Calu3 (cell line): Measurements from ENCODE around the gene TOPAZ1. TPM values are rescaled to one million over a fixed set of nuclear protein-coding genes. Genes with fewer than 3 reads are reported as not detected.
"Not testable (repeated sequence)": the region's sequence is repeated elsewhere in the genome, so short reads cannot be mapped to it uniquely, and the experiment has no call there.

Source experiments
- BruUV-seq: library from RNA; stranded (reverse); fragments of 400-500 nt; replicated peaks from 2 replicates; lab custom pipeline; 2021; lab: Mats Ljungman, UMichigan
- CTCF ChIA-PET: fragments of 300-600 bp; sonication (Branson Sonifier 250); formaldehyde crosslinking; loops from one replicate; lab custom pipeline; 2022; ENCODE audit warnings: antibody characterized with exemption; lab: Charles Lee
- DNase-seq: peaks from one replicate; pipeline ENCODE4 v3.0.0; 2022
- H3K27ac Mint-ChIP-seq: one replicate; pipeline ENCODE4 v1.8.0; 2022; ENCODE audit warnings: mixed read lengths; ENCODE audit not compliant: unreplicated experiment
- H3K27me3 Mint-ChIP-seq: one replicate; pipeline ENCODE4 v1.8.0; 2022; ENCODE audit warnings: mixed read lengths; ENCODE audit not compliant: unreplicated experiment
- H3K36me3 Mint-ChIP-seq: one replicate; pipeline ENCODE4 v1.8.0; 2022; ENCODE audit warnings: mild to moderate bottlenecking, moderate library complexity, mixed read lengths; ENCODE audit not compliant: insufficient read depth, unreplicated experiment
- H3K4me1 Mint-ChIP-seq: one replicate; pipeline ENCODE4 v1.8.0; 2022; ENCODE audit warnings: mild to moderate bottlenecking, low read depth, mixed read lengths; ENCODE audit not compliant: unreplicated experiment
- H3K4me3 Mint-ChIP-seq: one replicate; pipeline ENCODE4 v1.8.0; 2022; ENCODE audit warnings: mild to moderate bottlenecking, low read depth, moderate library complexity, mixed read lengths; ENCODE audit not compliant: unreplicated experiment
- H3K9me3 Mint-ChIP-seq: one replicate; pipeline ENCODE4 v1.8.0; 2022; ENCODE audit warnings: low read depth, mixed read lengths; ENCODE audit not compliant: unreplicated experiment
- CTCF ChIP-seq: fragments of 200-600 bp; IDR thresholded peaks from one replicate; pipeline ENCODE4 v1.8.0; 2022; ENCODE audit warnings: antibody characterized with exemption; ENCODE audit not compliant: unreplicated experiment
- intact Hi-C: fragments of 100-400 bp; cut with micrococcal nuclease; formaldehyde crosslinking; loops from one replicate; pipeline ENCODE4 v1.10.0; 2022; ENCODE audit not compliant: unreplicated experiment
- total RNA-seq: library from RNA; stranded (reverse); gene quantifications from 2 replicates; pipeline ENCODE4 v1.2.3, GENCODE V29; 2022

The TOPAZ1 gene
- total RNA-seq, 1 experiment from 2014 or later: not detected

- H3K4me3 Mint-ChIP-seq: no peak overlapping the region
- H3K36me3 Mint-ChIP-seq: peaks cover 29% of the 10 kb centered on the region
- no peak overlapping the region for H3K27ac Mint-ChIP-seq
- intact Hi-C loops: no loop called here
- H3K4me1 Mint-ChIP-seq: peaks cover 18% of the 10 kb centered on the region
- CTCF ChIA-PET: no interaction called here
- H3K27me3 Mint-ChIP-seq: no peaks in the 10 kb centered on the region
- H3K9me3 Mint-ChIP-seq: no peaks in the 10 kb centered on the region
- BruUV-seq: no TSS peak
- no peak for TF ChIP-seq CTCF
- no peak for DNase-seq
Measured at GRCh38 chr3:44343421-44343820, 101.7 kb downstream of the TOPAZ1 start.

GRCh38 chr3:44346590-44346989, 104.9 kb downstream of the TOPAZ1 start:
- H3K36me3 Mint-ChIP-seq, H3K27ac Mint-ChIP-seq, H3K9me3 Mint-ChIP-seq, CTCF ChIA-PET, H3K4me1 Mint-ChIP-seq, DNase-seq, H3K4me3 Mint-ChIP-seq, BruUV-seq, intact Hi-C loops, H3K27me3 Mint-ChIP-seq: not testable (repeated sequence)

- CTCF ChIA-PET: interaction anchor here (0.6 kb wide), 1 partner anchor 34 kb away, joined by 3 read pairs; no protein-coding TSS in a partner anchor
- Mint-ChIP-seq H3K4me1 (no peaks in the 10 kb centered on the region), H3K27me3 (no peaks in the 10 kb centered on the region), H3K9me3 (no peaks in the 10 kb centered on the region), H3K27ac (no peak overlapping the region), H3K36me3 (peaks cover 5% of the 10 kb centered on the region), H3K4me3 (no peak overlapping the region)
- intact Hi-C loops: no loop called here
- no TSS peak for BruUV-seq
- DNase-seq: no peak
- no peak for TF ChIP-seq CTCF
Measured at GRCh38 chr3:44348993-44349392, 107.3 kb downstream of the TOPAZ1 start.

GRCh38 chr3:44353355-44353924, 111.8 kb downstream of the TOPAZ1 start:
- no peak for DNase-seq
- TF ChIP-seq CTCF: no peak
- CTCF ChIA-PET: no interaction called here
- BruUV-seq: no TSS peak
- H3K36me3 Mint-ChIP-seq: no peaks in the 10 kb centered on the region
- no peaks in the 10 kb centered on the region for H3K27me3 Mint-ChIP-seq
- H3K9me3 Mint-ChIP-seq: no peaks in the 10 kb centered on the region
- peaks cover 15% of the 10 kb centered on the region for H3K4me1 Mint-ChIP-seq
- no peak overlapping the region for H3K27ac Mint-ChIP-seq
- H3K4me3 Mint-ChIP-seq: no peak overlapping the region
- intact Hi-C loops: no loop called here

- Mint-ChIP-seq H3K36me3 (no peaks in the 10 kb centered on the region), H3K4me1 (peaks cover 29% of the 10 kb centered on the region), H3K9me3 (no peaks in the 10 kb centered on the region), H3K27me3 (no peaks in the 10 kb centered on the region), H3K4me3 (no peak overlapping the region), H3K27ac (no peak overlapping the region)
- CTCF ChIA-PET: interaction anchor here (0.6 kb wide), 1 partner anchor 77 kb away, joined by 4 read pairs; no protein-coding TSS in a partner anchor
- BruUV-seq: no TSS peak
- intact Hi-C loops: no loop called here
- DNase-seq: no peak
- no peak for TF ChIP-seq CTCF
Measured at GRCh38 chr3:44355362-44356033, 113.8 kb downstream of the TOPAZ1 start.
